Hepatocyte (in vitro differentiated cells): ENCODE measurements around the gene CRIM1.

ENCODE experiments used
- CTCF ChIP-seq: fragments of 200-600 bp; sonication (generic); IDR thresholded peaks from 2 replicates; pipeline ENCODE4 v1.5.1; 2016; ENCODE audit warnings: antibody characterized with exemption, mild to moderate bottlenecking; ENCODE audit not compliant: poor library complexity
- EZH2 ChIP-seq: fragments of 200-600 bp; sonication (generic); IDR thresholded peaks from 2 replicates; pipeline ENCODE4 v1.6.1; 2016; ENCODE audit warnings: antibody characterized with exemption, mild to moderate bottlenecking, borderline replicate concordance
- EZH2phosphoT487 ChIP-seq: fragments of 200-600 bp; sonication (generic); IDR thresholded peaks from one replicate; pipeline ENCODE4 v1.6.1; 2018; ENCODE audit warnings: antibody characterized with exemption, mild to moderate bottlenecking, low read depth, moderate library complexity; ENCODE audit not compliant: unreplicated experiment, severe bottlenecking

- TF ChIP-seq CTCF (no peak), EZH2phosphoT487 (no peak), EZH2 (no peak)
These were observed 76.9 kb downstream of the CRIM1 start for GRCh38 chr2:36432479-36432878.
